ENCODE measurements around the gene GALNT1. TPM values are rescaled to one million over a fixed set of nuclear protein-coding genes. Genes with fewer than 3 reads are reported as not detected.

Gene GALNT1
- total RNA-seq, 1 donor from 2014 or later = 29.2 TPM

DNA sequence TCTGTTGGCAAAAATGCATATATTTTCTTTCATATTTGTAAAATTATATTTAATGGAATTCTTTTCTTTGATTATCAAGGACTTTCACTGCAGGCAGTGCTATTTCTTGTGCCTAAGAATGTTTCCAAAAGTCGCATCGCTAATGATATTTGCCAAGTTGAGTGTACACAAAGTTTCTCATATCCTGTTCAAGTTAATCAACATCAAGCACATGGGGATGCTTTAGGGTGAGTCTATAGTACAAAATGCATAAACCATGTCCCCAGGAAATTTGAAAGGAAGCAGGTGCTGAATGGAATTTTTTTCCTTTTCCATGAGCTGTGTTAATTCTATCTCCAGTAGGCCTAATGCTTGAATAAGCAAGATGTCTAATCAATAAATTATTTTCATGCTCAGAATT lies 129.7 kb downstream of the GALNT1 start:
- H3K27me3 ChIP-seq = no peaks in the 10 kb centered on the region
- no peaks in the 10 kb centered on the region for H3K9me3 ChIP-seq
- intact Hi-C loops (cut with DNase I) = no loop called here
- no peak overlapping the region for H3K27ac ChIP-seq
- no peaks in the 10 kb centered on the region for H3K36me3 ChIP-seq
- no peaks in the 10 kb centered on the region for H3K4me1 ChIP-seq
- TF ChIP-seq, protein P1, sequence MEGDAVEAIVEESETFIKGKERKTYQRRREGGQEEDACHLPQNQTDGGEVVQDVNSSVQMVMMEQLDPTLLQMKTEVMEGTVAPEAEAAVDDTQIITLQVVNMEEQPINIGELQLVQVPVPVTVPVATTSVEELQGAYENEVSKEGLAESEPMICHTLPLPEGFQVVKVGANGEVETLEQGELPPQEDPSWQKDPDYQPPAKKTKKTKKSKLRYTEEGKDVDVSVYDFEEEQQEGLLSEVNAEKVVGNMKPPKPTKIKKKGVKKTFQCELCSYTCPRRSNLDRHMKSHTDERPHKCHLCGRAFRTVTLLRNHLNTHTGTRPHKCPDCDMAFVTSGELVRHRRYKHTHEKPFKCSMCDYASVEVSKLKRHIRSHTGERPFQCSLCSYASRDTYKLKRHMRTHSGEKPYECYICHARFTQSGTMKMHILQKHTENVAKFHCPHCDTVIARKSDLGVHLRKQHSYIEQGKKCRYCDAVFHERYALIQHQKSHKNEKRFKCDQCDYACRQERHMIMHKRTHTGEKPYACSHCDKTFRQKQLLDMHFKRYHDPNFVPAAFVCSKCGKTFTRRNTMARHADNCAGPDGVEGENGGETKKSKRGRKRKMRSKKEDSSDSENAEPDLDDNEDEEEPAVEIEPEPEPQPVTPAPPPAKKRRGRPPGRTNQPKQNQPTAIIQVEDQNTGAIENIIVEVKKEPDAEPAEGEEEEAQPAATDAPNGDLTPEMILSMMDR (IDR thresholded peaks at IDR 0.05) = no peak
- no peak for TF ChIP-seq POLR2AphosphoS5 (IDR thresholded peaks at IDR 0.05; ENCODE audit: insufficient read depth in 1 of 2, low read depth in 1 of 2)
- no peak for DNase-seq (ENCODE audit: extremely low spot score in 2 of 2)
- no peak overlapping the region for H3K4me3 ChIP-seq

DNA sequence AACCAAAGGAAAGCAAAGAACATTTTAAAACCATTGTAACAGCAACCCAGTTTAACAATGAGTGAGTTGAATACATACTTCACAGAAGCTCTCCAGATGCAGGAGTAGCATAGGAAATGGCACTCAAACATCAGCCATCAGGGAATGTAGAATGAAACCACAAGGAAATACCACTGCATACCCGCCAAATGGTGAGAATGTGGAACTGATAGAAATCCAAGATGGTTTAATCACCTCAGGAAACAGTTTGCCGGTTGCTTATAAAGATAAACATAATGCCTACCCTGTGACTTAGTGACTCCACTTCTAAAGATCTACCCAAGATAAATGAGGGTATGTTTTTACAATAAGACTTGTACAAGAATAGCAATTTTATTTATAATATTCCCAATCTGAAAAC lies 132.0 kb downstream of the GALNT1 start:
- TF ChIP-seq POLR2AphosphoS5 (IDR thresholded peaks at IDR 0.05; ENCODE audit: insufficient read depth in 1 of 2, low read depth in 1 of 2) (no peak), POLR2A (IDR thresholded peaks at IDR 0.05) (no peak)
- TF ChIP-seq, protein P1 (IDR thresholded peaks at IDR 0.05) = no peak

DNA sequence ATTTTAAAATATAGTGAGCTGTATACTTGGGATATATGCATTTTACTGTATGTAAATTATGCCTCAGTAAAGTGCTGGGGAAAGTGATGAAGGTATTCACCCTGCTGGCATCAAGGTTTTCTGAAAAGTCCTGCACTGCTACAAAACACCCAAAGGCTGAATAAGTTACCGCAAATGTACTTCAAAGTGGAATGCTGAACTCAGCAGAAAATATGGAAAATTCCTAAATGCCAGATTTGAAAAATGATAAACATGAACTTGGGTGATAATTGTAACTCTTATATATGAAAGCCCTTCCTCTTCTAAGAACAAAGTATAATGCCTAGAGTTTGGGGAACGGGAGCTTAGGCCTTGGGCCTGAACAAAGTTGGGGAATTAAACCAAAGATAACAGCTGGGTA lies 133.0 kb downstream of the GALNT1 start:
- no peak for DNase-seq (ENCODE audit: extremely low spot score in 2 of 2)
- peaks cover 4% of the 10 kb centered on the region for H3K9me3 ChIP-seq
- no peaks in the 10 kb centered on the region for H3K36me3 ChIP-seq
- H3K4me3 ChIP-seq = no peak overlapping the region
- intact Hi-C loops (cut with DNase I) = no loop called here
- no peaks in the 10 kb centered on the region for H3K4me1 ChIP-seq
- TF ChIP-seq POLR2A (IDR thresholded peaks at IDR 0.05) (no peak), POLR2AphosphoS5 (IDR thresholded peaks at IDR 0.05; ENCODE audit: insufficient read depth in 1 of 2, low read depth in 1 of 2) (no peak)
- TF ChIP-seq, protein P1 (IDR thresholded peaks at IDR 0.05) = no peak
- no peak overlapping the region for H3K27ac ChIP-seq
- H3K27me3 ChIP-seq = no peaks in the 10 kb centered on the region

More for the DNA sequence above, 132.0 kb downstream of the GALNT1 start:
- no peak overlapping the region for H3K4me3 ChIP-seq
- no peak for DNase-seq (ENCODE audit: extremely low spot score in 2 of 2)
- H3K27me3 ChIP-seq = no peaks in the 10 kb centered on the region
- intact Hi-C loops (cut with DNase I) = no loop called here
- H3K27ac ChIP-seq = no peak overlapping the region
- no peaks in the 10 kb centered on the region for H3K36me3 ChIP-seq
- no peaks in the 10 kb centered on the region for H3K9me3 ChIP-seq
- H3K4me1 ChIP-seq = no peaks in the 10 kb centered on the region

DNA sequence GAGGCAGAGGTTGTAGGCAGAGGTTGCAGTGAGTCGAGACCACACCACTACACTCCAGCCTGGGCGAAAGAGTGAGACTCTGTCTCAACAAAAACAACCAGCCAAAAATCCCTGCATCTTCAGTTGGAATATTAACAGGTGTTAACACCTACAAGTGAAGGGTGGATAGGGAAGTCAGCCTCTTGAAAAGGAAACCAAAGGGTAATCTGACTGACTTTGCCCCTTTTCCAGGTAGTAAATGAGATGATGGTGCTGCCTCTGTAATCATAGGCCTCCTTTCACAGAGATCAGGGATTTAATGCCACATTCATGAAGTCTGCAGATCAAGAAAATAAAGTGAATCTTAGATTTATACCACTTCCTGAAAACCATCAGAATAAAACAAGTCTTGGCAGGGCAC lies 133.6 kb downstream of the GALNT1 start:
- no peaks in the 10 kb centered on the region for H3K27me3 ChIP-seq
- no peaks in the 10 kb centered on the region for H3K4me1 ChIP-seq
- intact Hi-C loops (cut with DNase I) = no loop called here
- TF ChIP-seq POLR2A (IDR thresholded peaks at IDR 0.05) = no peak
- TF ChIP-seq POLR2AphosphoS5 (IDR thresholded peaks at IDR 0.05; ENCODE audit: insufficient read depth in 1 of 2, low read depth in 1 of 2) = no peak
- TF ChIP-seq, protein P1 (IDR thresholded peaks at IDR 0.05) = no peak
- H3K9me3 ChIP-seq = peaks cover 4% of the 10 kb centered on the region
- no peak overlapping the region for H3K27ac ChIP-seq
- H3K4me3 ChIP-seq = no peak overlapping the region
- no peak for DNase-seq (ENCODE audit: extremely low spot score in 2 of 2)
- no peaks in the 10 kb centered on the region for H3K36me3 ChIP-seq

DNA sequence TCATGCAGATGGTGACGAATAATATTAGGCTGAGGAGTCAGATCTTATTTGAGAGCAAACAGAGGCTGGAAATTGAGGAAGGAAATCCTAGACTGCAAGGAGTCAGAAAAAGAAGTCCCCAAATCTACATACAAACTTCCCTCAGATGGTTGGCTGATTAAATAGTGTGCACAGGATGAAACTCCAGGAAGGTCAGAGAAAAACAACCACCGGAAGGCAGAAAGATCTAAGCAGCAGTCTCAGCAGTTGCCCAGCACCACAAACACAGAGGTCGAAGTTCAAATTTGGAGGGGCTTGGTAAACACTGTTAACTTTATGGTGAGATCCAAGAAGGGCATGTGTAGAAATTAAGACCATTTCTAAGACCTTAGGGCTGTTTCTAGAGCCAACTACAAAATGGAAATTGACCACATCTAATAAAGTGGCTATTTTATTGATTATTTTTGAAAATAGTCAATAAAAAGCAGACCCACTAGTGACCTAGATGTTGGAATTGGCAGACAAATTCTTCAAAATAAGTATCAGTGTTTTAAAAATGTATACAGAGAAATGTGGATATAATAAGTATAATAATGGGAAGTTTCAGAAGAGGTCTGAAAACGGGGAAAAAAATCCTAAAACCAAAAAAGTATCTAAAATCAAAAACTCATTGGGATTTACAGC lies 134.8 kb downstream of the GALNT1 start:
- no peak overlapping the region for H3K27ac ChIP-seq
- H3K36me3 ChIP-seq = no peaks in the 10 kb centered on the region
- no peak for DNase-seq (ENCODE audit: extremely low spot score in 2 of 2)
- intact Hi-C loops (cut with DNase I) = no loop called here
- peaks cover 4% of the 10 kb centered on the region for H3K9me3 ChIP-seq
- no peak overlapping the region for H3K4me3 ChIP-seq
- no peaks in the 10 kb centered on the region for H3K4me1 ChIP-seq
- H3K27me3 ChIP-seq = no peaks in the 10 kb centered on the region
- TF ChIP-seq, protein P1 (IDR thresholded peaks at IDR 0.05) = no peak
- TF ChIP-seq POLR2AphosphoS5 (IDR thresholded peaks at IDR 0.05; ENCODE audit: insufficient read depth in 1 of 2, low read depth in 1 of 2) (no peak), POLR2A (IDR thresholded peaks at IDR 0.05) (no peak)

Measured in vagina (tissue), 2 donors.